Camera-type eye (tissue), 1 donor: ENCODE measurements around the gene THSD4. TPM values are rescaled to one million over a fixed set of nuclear protein-coding genes. Genes with fewer than 3 reads are reported as not detected.

ENCODE experiments used
- total RNA-seq: library from RNA; depleted of rRNA; stranded (reverse); fragments of >200 nt; gene quantifications from one replicate; pipeline ENCODE4 v1.2.3, GENCODE V29; 2014

THSD4 gene
- total RNA-seq, result 85.5 TPM

DNA sequence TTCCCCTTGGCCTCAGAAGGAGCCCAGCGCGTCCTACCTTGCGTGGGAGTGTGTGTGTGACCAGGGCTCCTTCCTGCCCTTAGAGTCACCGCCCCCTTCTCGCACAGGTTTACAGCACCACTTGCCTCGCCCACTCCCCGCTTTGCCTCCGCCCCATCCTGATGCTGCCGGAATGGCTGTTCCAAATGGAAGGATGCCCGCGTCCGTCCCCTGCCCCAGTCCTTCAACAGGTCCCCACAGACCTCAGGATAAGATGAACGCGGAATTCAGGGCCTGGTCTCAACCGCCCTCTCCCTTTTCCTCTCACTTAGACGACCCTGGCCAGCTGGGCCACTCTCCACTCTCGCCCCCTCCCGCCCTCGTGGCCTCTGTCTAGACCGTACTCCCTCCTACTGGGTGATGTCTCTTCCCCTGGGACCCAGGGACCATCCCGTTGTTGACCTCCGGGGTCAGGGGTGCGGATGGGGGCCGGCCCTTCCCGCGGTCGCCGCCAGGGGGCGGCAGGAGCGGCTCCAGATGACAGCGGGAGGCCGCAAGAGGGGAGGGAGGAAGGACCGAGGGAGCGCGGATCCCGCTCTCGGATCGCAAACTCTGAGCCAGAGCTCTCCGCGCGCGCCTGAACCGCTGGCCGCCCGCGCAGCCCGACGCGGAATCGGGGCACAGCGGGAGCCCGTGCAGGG, at the start of gene THSD4:
TSS of gene THSD4 (plus strand) at position 585 of the 680 bp plus-strand sequence.

DNA sequence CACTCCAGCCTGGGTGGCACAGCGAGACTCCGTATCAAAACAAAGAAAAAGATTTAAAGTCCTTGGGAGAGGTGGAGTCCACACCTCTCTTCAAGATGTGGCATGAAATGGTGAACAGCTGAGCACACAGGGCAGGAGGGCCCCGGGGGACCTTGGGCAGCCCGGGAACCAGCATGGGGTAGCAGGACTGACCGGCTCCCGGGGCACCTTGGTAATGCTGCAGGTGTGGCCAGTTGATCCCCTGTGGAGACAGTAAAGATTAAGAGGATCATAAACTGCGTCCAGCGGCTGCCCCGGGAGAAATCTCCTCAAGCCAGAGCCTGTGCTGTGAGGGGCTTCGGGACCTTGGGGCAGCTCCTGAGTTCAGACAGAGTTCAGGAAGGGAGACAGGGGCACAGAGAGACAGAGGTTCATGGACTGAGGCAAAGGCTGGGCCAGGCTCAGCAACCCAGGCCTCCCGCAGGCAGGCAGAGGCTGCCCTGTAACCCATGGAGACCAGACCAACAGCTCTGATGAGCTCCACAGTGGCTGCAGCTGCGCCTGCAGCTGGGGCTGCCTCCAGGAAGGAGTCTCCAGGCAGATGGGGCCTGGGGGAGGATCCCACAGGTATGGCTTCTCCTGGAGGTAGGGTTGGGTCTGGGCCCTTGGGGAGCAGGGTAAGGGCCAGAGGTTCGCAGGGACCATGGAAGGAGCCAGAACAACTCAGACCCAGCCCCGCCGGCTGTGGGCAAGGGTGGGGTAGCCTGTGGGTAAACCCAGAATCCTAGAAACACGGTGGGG, 695.2 kb downstream of the THSD4 start, which contains the start of gene NR2E3:
TSS of gene NR2E3 (plus strand) at position 299 of the 780 bp plus-strand sequence. CDS start at position 489, 190 bp downstream.

Other genes with a start within 250 kb of the THSD4 start
- 5.7 TPM for gene THAP10, start 223.0 kb upstream of the THSD4 start, total RNA-seq
- gene LRRC49, start 222.6 kb upstream of the THSD4 start, total RNA-seq, result 63.4 TPM